ENCODE measurements around the gene ATP2B2. TPM values are rescaled to one million over a fixed set of nuclear protein-coding genes. Genes with fewer than 3 reads are reported as not detected.
A peak's percentile ranks its signal among the peaks of the same experiment; 100 is the strongest.

The ATP2B2 gene
- total and polyA plus RNA-seq, 5 experiments from 2014 or later: not detected

- POLR2A ChIA-PET: no interaction called here
- H3K4me1 Mint-ChIP-seq: peaks cover 0 to 5% (median 2%) of the 10 kb centered on the region in 4 donors
- ATAC-seq (no peak), DNase-seq (no peak)
- no peaks in the 10 kb centered on the region for H3K36me3 Mint-ChIP-seq
- peak overlapping the region in 1 of 10 donors; percentile 33 for H3K27ac Mint-ChIP-seq
- H3K9me3 Mint-ChIP-seq: no peaks in the 10 kb centered on the region
- peaks cover 0 to 29% (median 6%) of the 10 kb centered on the region in 5 donors for H3K27me3 Mint-ChIP-seq
- peak overlapping the region in 7 of 10 donors; percentile 6 to 59 (median 50) for H3K4me3 Mint-ChIP-seq
Observed at GRCh38 chr3:10505791-10506585, 602 bp upstream of the ATP2B2 start.

- peak overlapping the region in 8 of 10 donors; percentile 20 to 73 (median 68) for H3K4me3 Mint-ChIP-seq
- no peak overlapping the region for H3K27ac Mint-ChIP-seq
- H3K27me3 Mint-ChIP-seq: peaks cover 0 to 25% (median 6%) of the 10 kb centered on the region in 5 donors
- H3K36me3 Mint-ChIP-seq: no peaks in the 10 kb centered on the region
- POLR2A ChIA-PET: no interaction called here
- H3K4me1 Mint-ChIP-seq: peaks cover 0 to 5% (median 2%) of the 10 kb centered on the region in 4 donors
- DNase-seq (no peak), ATAC-seq (no peak)
- no peaks in the 10 kb centered on the region for H3K9me3 Mint-ChIP-seq
Observed at GRCh38 chr3:10504171-10505049, 976 bp downstream of the ATP2B2 start.

GRCh38 chr3:10503217-10503796 is 2.1 kb downstream of the ATP2B2 start:
- Mint-ChIP-seq H3K9me3 (no peaks in the 10 kb centered on the region), H3K27me3 (peaks cover 0 to 25% (median 9%) of the 10 kb centered on the region in 5 donors), H3K27ac (no peak overlapping the region), H3K4me3 (no peak overlapping the region), H3K36me3 (no peaks in the 10 kb centered on the region), H3K4me1 (peaks cover 0 to 5% (median 2%) of the 10 kb centered on the region in 4 donors)
- POLR2A ChIA-PET: no interaction called here
- ATAC-seq (no peak), DNase-seq (no peak)

- H3K4me1 Mint-ChIP-seq: peaks cover 0 to 5% (median 2%) of the 10 kb centered on the region in 4 donors
- H3K4me3 Mint-ChIP-seq: no peak overlapping the region
- no peak for DNase-seq
- no peak overlapping the region for H3K27ac Mint-ChIP-seq
- no peak for ATAC-seq
- no peaks in the 10 kb centered on the region for H3K36me3 Mint-ChIP-seq
- H3K9me3 Mint-ChIP-seq: no peaks in the 10 kb centered on the region
- peaks cover 0 to 25% (median 6%) of the 10 kb centered on the region in 5 donors for H3K27me3 Mint-ChIP-seq
- POLR2A ChIA-PET: no interaction called here
Observed at GRCh38 chr3:10502185-10502880, 3.1 kb downstream of the ATP2B2 start.

- Mint-ChIP-seq H3K27me3 (peaks cover 0 to 25% (median 6%) of the 10 kb centered on the region in 5 donors), H3K4me1 (peaks cover 0 to 5% (median 2%) of the 10 kb centered on the region in 4 donors), H3K9me3 (no peaks in the 10 kb centered on the region), H3K4me3 (no peak overlapping the region), H3K27ac (no peak overlapping the region), H3K36me3 (no peaks in the 10 kb centered on the region)
- no peak for DNase-seq
- no peak for ATAC-seq
- POLR2A ChIA-PET: no interaction called here
Observed at GRCh38 chr3:10501664-10502052, 3.7 kb downstream of the ATP2B2 start.

GRCh38 chr3:10500717-10501663 is 4.4 kb downstream of the ATP2B2 start:
- no peaks in the 10 kb centered on the region for H3K9me3 Mint-ChIP-seq
- H3K4me3 Mint-ChIP-seq: no peak overlapping the region
- ATAC-seq: no peak
- peaks cover 0 to 25% (median 6%) of the 10 kb centered on the region in 5 donors for H3K27me3 Mint-ChIP-seq
- POLR2A ChIA-PET: no interaction called here
- H3K36me3 Mint-ChIP-seq: no peaks in the 10 kb centered on the region
- peaks cover 0 to 5% (median 2%) of the 10 kb centered on the region in 4 donors for H3K4me1 Mint-ChIP-seq
- H3K27ac Mint-ChIP-seq: no peak overlapping the region
- no peak for DNase-seq

GRCh38 chr3:10498271-10498670 is 7.1 kb downstream of the ATP2B2 start:
- DNase-seq: no peak
- POLR2A ChIA-PET: no interaction called here
- no peak for ATAC-seq
- H3K27me3 Mint-ChIP-seq: peaks cover 0 to 10% (median 4%) of the 10 kb centered on the region in 5 donors
- H3K36me3 Mint-ChIP-seq: no peaks in the 10 kb centered on the region
- no peak overlapping the region for H3K27ac Mint-ChIP-seq
- H3K9me3 Mint-ChIP-seq: no peaks in the 10 kb centered on the region
- peaks cover 0 to 2% (median 0%) of the 10 kb centered on the region in 4 donors for H3K4me1 Mint-ChIP-seq
- H3K4me3 Mint-ChIP-seq: no peak overlapping the region

GRCh38 chr3:10497439-10497838 is 7.9 kb downstream of the ATP2B2 start:
- peaks cover 0 to 18% (median 4%) of the 10 kb centered on the region in 5 donors for H3K27me3 Mint-ChIP-seq
- no peak for DNase-seq
- no peaks in the 10 kb centered on the region for H3K36me3 Mint-ChIP-seq
- no peaks in the 10 kb centered on the region for H3K9me3 Mint-ChIP-seq
- H3K4me3 Mint-ChIP-seq: no peak overlapping the region
- POLR2A ChIA-PET: no interaction called here
- no peak for ATAC-seq
- peaks cover 0 to 2% (median 0%) of the 10 kb centered on the region in 4 donors for H3K4me1 Mint-ChIP-seq
- H3K27ac Mint-ChIP-seq: no peak overlapping the region

- no peak overlapping the region for H3K4me3 Mint-ChIP-seq
- ATAC-seq (no peak), DNase-seq (no peak)
- H3K36me3 Mint-ChIP-seq: no peaks in the 10 kb centered on the region
- H3K4me1 Mint-ChIP-seq: peaks cover 0 to 2% (median 0%) of the 10 kb centered on the region in 4 donors
- peak overlapping the region in 2 of 10 donors; percentile 15 to 80 for H3K27ac Mint-ChIP-seq
- POLR2A ChIA-PET: no interaction called here
- no peaks in the 10 kb centered on the region for H3K9me3 Mint-ChIP-seq
- peaks cover 0 to 19% (median 2%) of the 10 kb centered on the region in 5 donors for H3K27me3 Mint-ChIP-seq
Observed at GRCh38 chr3:10496121-10496863, 9.1 kb downstream of the ATP2B2 start.

GRCh38 chr3:10495614-10496013 is 9.8 kb downstream of the ATP2B2 start:
- Mint-ChIP-seq H3K27ac (no peak overlapping the region), H3K4me1 (peaks cover 0 to 2% (median 0%) of the 10 kb centered on the region in 4 donors), H3K9me3 (no peaks in the 10 kb centered on the region), H3K36me3 (no peaks in the 10 kb centered on the region), H3K4me3 (no peak overlapping the region), H3K27me3 (peaks cover 0 to 22% (median 2%) of the 10 kb centered on the region in 5 donors)
- no peak for DNase-seq
- ATAC-seq: no peak
- POLR2A ChIA-PET: no interaction called here

GRCh38 chr3:10495003-10495402 is 10.4 kb downstream of the ATP2B2 start:
- H3K27me3 Mint-ChIP-seq: peaks cover 0 to 22% (median 2%) of the 10 kb centered on the region in 5 donors
- H3K4me1 Mint-ChIP-seq: no peaks in the 10 kb centered on the region
- H3K4me3 Mint-ChIP-seq: no peak overlapping the region
- H3K9me3 Mint-ChIP-seq: no peaks in the 10 kb centered on the region
- DNase-seq (no peak), ATAC-seq (no peak)
- no peaks in the 10 kb centered on the region for H3K36me3 Mint-ChIP-seq
- POLR2A ChIA-PET: no interaction called here
- H3K27ac Mint-ChIP-seq: no peak overlapping the region

Data from naive thymus-derived CD8-positive, alpha-beta T cell (primary cell).